GM23248 (cell line): ENCODE data around the gene MYO5B.

Experiments used
- EZH2 ChIP-seq: fragments of 200-600 bp; sonication (generic); IDR thresholded peaks from 2 replicates; pipeline ENCODE4 v1.6.1; 2018; ENCODE audit warnings: antibody characterized with exemption, mild to moderate bottlenecking; ENCODE audit not compliant: insufficient read depth, poor library complexity, severe bottlenecking
- EZH2phosphoT487 ChIP-seq: fragments of 200-600 bp; sonication (generic); IDR thresholded peaks from 2 replicates; pipeline ENCODE4 v1.6.1; 2018; ENCODE audit warnings: antibody characterized with exemption, moderate library complexity, mild to moderate bottlenecking, low read depth; ENCODE audit not compliant: insufficient read depth

- no peak for TF ChIP-seq EZH2phosphoT487
- TF ChIP-seq EZH2 = no peak
These were observed 353.4 kb downstream of the MYO5B start for GRCh38 chr18:49841236-49842217.
